ENCODE results near the gene NKX2-3. TPM values are rescaled to one million over a fixed set of nuclear protein-coding genes. Genes with fewer than 3 reads are reported as not detected.

The NKX2-3 gene
- total RNA-seq, 1 donor from 2014 or later, result not detected

- DNase-seq (ENCODE audit: low read depth in 2 of 2), result no peak
Measured at GRCh38 chr10:99537989-99538917, 5.5 kb downstream of the NKX2-3 start.

- DNase-seq (ENCODE audit: low read depth in 2 of 2), result no peak
Measured at GRCh38 chr10:99539120-99539519, 6.4 kb downstream of the NKX2-3 start.

GRCh38 chr10:99539820-99540219 is 7.1 kb downstream of the NKX2-3 start:
- DNase-seq (ENCODE audit: low read depth in 2 of 2), result no peak

- DNase-seq (ENCODE audit: low read depth in 2 of 2), result no peak
Measured at GRCh38 chr10:99540306-99540656, 7.5 kb downstream of the NKX2-3 start.

GRCh38 chr10:99540657-99541531 is 8.2 kb downstream of the NKX2-3 start:
- DNase-seq (ENCODE audit: low read depth in 2 of 2), result no peak

- no peak for DNase-seq (ENCODE audit: low read depth in 2 of 2)
Measured at GRCh38 chr10:99544322-99544721, 11.6 kb downstream of the NKX2-3 start.

GRCh38 chr10:99548041-99548530 is 15.3 kb downstream of the NKX2-3 start:
- DNase-seq (ENCODE audit: low read depth in 2 of 2), result peak; percentile 60

GRCh38 chr10:99551158-99551557 is 18.4 kb downstream of the NKX2-3 start:
- DNase-seq (ENCODE audit: low read depth in 2 of 2), result peak in 1 of 2 donors; percentile 45

- no peak for DNase-seq (ENCODE audit: low read depth in 2 of 2)
Measured at GRCh38 chr10:99551616-99552015, 18.9 kb downstream of the NKX2-3 start.

GRCh38 chr10:99555371-99555770 is 22.6 kb downstream of the NKX2-3 start:
- DNase-seq (ENCODE audit: low read depth in 2 of 2), result no peak

GRCh38 chr10:99555825-99556523 is 23.2 kb downstream of the NKX2-3 start:
- no peak for DNase-seq (ENCODE audit: low read depth in 2 of 2)

GRCh38 chr10:99557044-99557443 is 24.3 kb downstream of the NKX2-3 start:
- no peak for DNase-seq (ENCODE audit: low read depth in 2 of 2)

GRCh38 chr10:99558708-99559107 is 26.0 kb downstream of the NKX2-3 start:
- DNase-seq (ENCODE audit: low read depth in 2 of 2), result no peak

GRCh38 chr10:99560277-99561126 is 27.8 kb downstream of the NKX2-3 start:
- DNase-seq (ENCODE audit: low read depth in 2 of 2), result peak; percentile 60 to 65

- DNase-seq (ENCODE audit: low read depth in 2 of 2), result no peak
Measured at GRCh38 chr10:99562631-99563030, 29.9 kb downstream of the NKX2-3 start.

- no peak for DNase-seq (ENCODE audit: low read depth in 2 of 2)
Measured at GRCh38 chr10:99564361-99564760, 31.6 kb downstream of the NKX2-3 start.

GRCh38 chr10:99565166-99565565 is 32.4 kb downstream of the NKX2-3 start:
- no peak for DNase-seq (ENCODE audit: low read depth in 2 of 2)

GRCh38 chr10:99569253-99569939 is 36.7 kb downstream of the NKX2-3 start:
- DNase-seq (ENCODE audit: low read depth in 2 of 2), result no peak

- no peak for DNase-seq (ENCODE audit: low read depth in 2 of 2)
Measured at GRCh38 chr10:99569961-99570360, 37.2 kb downstream of the NKX2-3 start.

- no peak for DNase-seq (ENCODE audit: low read depth in 2 of 2)
Measured at GRCh38 chr10:99571816-99572215, 39.1 kb downstream of the NKX2-3 start.

Measured in lung microvascular endothelial cell (primary cell).